B cell (primary cell): ENCODE data around the gene PCDH9.

Experiments used
- CTCF ChIP-seq: fragments of 200-600 bp; IDR thresholded peaks from one replicate; pipeline ENCODE4 v1.8.0; 2022; ENCODE audit warnings: antibody characterized with exemption, mild to moderate bottlenecking
- EZH2 ChIP-seq: IDR thresholded peaks from 2 replicates; pipeline ENCODE4 v1.6.1; 2012; ENCODE audit warnings: borderline replicate concordance, low read depth, mild to moderate bottlenecking, moderate library complexity, low read length; ENCODE audit not compliant: insufficient read depth, poor library complexity, severe bottlenecking

GRCh38 chr13:66663711-66664110, 566.4 kb downstream of the PCDH9 start:
- no peak for TF ChIP-seq CTCF
- TF ChIP-seq EZH2: no peak
